Globus pallidus (tissue), 1 donor: ENCODE data around the gene IBA57.
A peak's percentile ranks its signal among the peaks of the same experiment; 100 is the strongest.

Experiments used
- DNase-seq: peaks from one replicate; pipeline ENCODE4 v3.0.0-alpha.2; 2015; ENCODE audit warnings: low spot score

IBA57 gene

GRCh38 chr1:228165372-228166169 is at the start of gene IBA57:
Gene IBA57 (plus strand): TSS chr1:228165804. CDS start chr1:228165817, 13 bp downstream.
- DNase-seq, result peak; percentile 99

- DNase-seq, result no peak
Measured at GRCh38 chr1:228117335-228117734, 48.3 kb upstream of the IBA57 start.

- DNase-seq, result no peak
Measured at GRCh38 chr1:228118040-228118439, 47.6 kb upstream of the IBA57 start.

GRCh38 chr1:228120351-228120750 is 45.3 kb upstream of the IBA57 start:
- DNase-seq, result no peak

- no peak for DNase-seq
Measured at GRCh38 chr1:228120857-228121489, 44.6 kb upstream of the IBA57 start.

- DNase-seq, result no peak
Measured at GRCh38 chr1:228122921-228123441, 42.6 kb upstream of the IBA57 start.

GRCh38 chr1:228123505-228123904 is 42.1 kb upstream of the IBA57 start:
- DNase-seq, result no peak

GRCh38 chr1:228125185-228125584 is 40.4 kb upstream of the IBA57 start:
- DNase-seq, result no peak

- DNase-seq, result no peak
Measured at GRCh38 chr1:228131766-228132165, 33.8 kb upstream of the IBA57 start.

- no peak for DNase-seq
Measured at GRCh38 chr1:228134591-228134990, 31.0 kb upstream of the IBA57 start.

GRCh38 chr1:228136901-228137300 is 28.7 kb upstream of the IBA57 start:
- DNase-seq, result no peak

GRCh38 chr1:228139406-228139930 is 26.1 kb upstream of the IBA57 start:
- DNase-seq, result no peak

- peak; percentile 96 for DNase-seq
Measured at GRCh38 chr1:228139931-228140723, 25.5 kb upstream of the IBA57 start, which contains the start of gene GUK1. Gene GUK1 (plus strand): TSS chr1:228140279. CDS start chr1:228140303, 24 bp downstream.

- DNase-seq, result no peak
Measured at GRCh38 chr1:228140724-228141225, 24.8 kb upstream of the IBA57 start.

- DNase-seq, result no peak
Measured at GRCh38 chr1:228141226-228142044, 24.2 kb upstream of the IBA57 start.

GRCh38 chr1:228142155-228142691 is 23.4 kb upstream of the IBA57 start:
- no peak for DNase-seq

- DNase-seq, result no peak
Measured at GRCh38 chr1:228142701-228143136, 22.9 kb upstream of the IBA57 start.

GRCh38 chr1:228143480-228144192 is 22.0 kb upstream of the IBA57 start:
- no peak for DNase-seq

GRCh38 chr1:228144193-228144992 is 21.2 kb upstream of the IBA57 start:
- DNase-seq, result no peak
